Right lobe of liver (tissue), 6 donors: ENCODE measurements around the gene CNOT6. TPM values are rescaled to one million over a fixed set of nuclear protein-coding genes. Genes with fewer than 3 reads are reported as not detected.
A peak's percentile ranks its signal among the peaks of the same experiment; 100 is the strongest.

Experiments used
- ATAC-seq, 4 donors: fragments of 200-7000 bp; cut with Tn5 transposase; one replicate each; pipeline ENCODE4 v1.9.1; 2020; ENCODE audit warnings: mild to moderate bottlenecking in 4 of 4, moderate library complexity in 4 of 4
- DNase-seq, 3 donors: peaks; one replicate each; pipeline ENCODE4 v3.0.0-alpha.2; 2020
- H3K27ac ChIP-seq, 3 donors: fragments of 200-600 bp; one replicate each; pipeline ENCODE4 v1.8.0; 2022
- H3K27me3 ChIP-seq, 2 donors: fragments of 200-600 bp; one replicate each; pipeline ENCODE4 v1.8.0; 2022
- H3K36me3 ChIP-seq, 4 donors: fragments of 200-600 bp; sonication (generic) in 1 of 4; one replicate each; pipeline versions ENCODE4 v1.5.1 to v1.8.0; 2017 to 2022; ENCODE audit warnings: control low read depth in 1 of 4
- H3K4me1 ChIP-seq, 4 donors: fragments of 200-600 bp; sonication (generic) in 1 of 4; one replicate each; pipeline versions ENCODE4 v1.5.1 to v1.8.0; 2017 to 2022; ENCODE audit warnings: control low read depth in 1 of 4
- H3K4me3 ChIP-seq, 3 donors: fragments of 200-600 bp; one replicate each; pipeline ENCODE4 v1.8.0; 2022
- H3K9me3 ChIP-seq, 4 donors: fragments of 200-600 bp; sonication (generic) in 1 of 4; one replicate each; pipeline versions ENCODE4 v1.5.1 to v1.8.0; 2017 to 2022; ENCODE audit warnings: control low read depth in 1 of 4
- CTCF ChIP-seq, 4 donors: fragments of 200-600 bp in 3 of 4; fragments of 450-650 bp in 1 of 4; IDR thresholded peaks; one replicate each; pipeline versions ENCODE4 v1.5.1 to v1.8.0; 2016 to 2022; ENCODE audit warnings: antibody characterized with exemption in 4 of 4, mild to moderate bottlenecking in 2 of 4
- POLR2A ChIP-seq: fragments of 450-650 bp; IDR thresholded peaks from one replicate; pipeline ENCODE4 v1.6.1; 2017; ENCODE audit warnings: antibody characterized with exemption, mild to moderate bottlenecking
- WGBS: methylation state at CpG from one replicate; pipeline ENCODE4 v1.1.6; 2018; ENCODE audit warnings: low coverage, low lambda C conversion rate; ENCODE audit not compliant: insufficient coverage; ENCODE audit errors: missing lambda C conversion rate; 5-methylcytosine and 5-hydroxymethylcytosine counted together
- intact Hi-C, 2 donors: fragments of 100-400 bp; cut with DNase I; formaldehyde crosslinking; loops; one replicate each; pipeline versions ENCODE4 v1.11.2 to v1.14.1; 2022
- total RNA-seq, 6 experiments: library from RNA; depleted of rRNA in 2 of 6; stranded (reverse); fragments of >200 nt in 2 of 6; fragmentation: NEBNext Ultra II Directional in 3 of 6; extraction: Animal tissue kit (Norgen Biotek cat#: 25700) in 3 of 6; gene quantifications; one replicate each; pipeline versions ENCODE4 v1.1.0 to v1.2.4, GENCODE V29; 2016 to 2023
- donor health status: DM: no; HTN: yes; CAD: no.
- donor health status: DM: no; HTN: no; CAD: no.
- donor health status: DM: no; HTN: no; CAD: no.
- donor health status: DM: no; HTN: yes; CAD: no.
- donor health status: DM: no; HTN: yes; CAD: no.

Gene CNOT6
- total RNA-seq, 6 experiments from 2014 or later: 4.8 to 8.8 (median 5.3) TPM

GRCh38 chr5:180596115-180596667 lies 102.0 kb downstream of the CNOT6 start:
- no peak for TF ChIP-seq CTCF (IDR thresholded peaks at IDR 0.05)
- TF ChIP-seq POLR2A: no peak
- Histone ChIP-seq H3K36me3 (no peaks in the 10 kb centered on the region), H3K27ac (no peak overlapping the region), H3K27me3 (peaks cover 0 to 2% of the 10 kb centered on the region in 2 donors), H3K4me1 (peaks cover 0 to 10% (median 2%) of the 10 kb centered on the region in 4 donors), H3K4me3 (no peak overlapping the region), H3K9me3 (no peaks in the 10 kb centered on the region)
- DNase-seq: no peak
- ATAC-seq: peak in 1 of 4 donors; percentile 13
- intact Hi-C loops: no loop called here
- 82% methylated on average over 3 of the region's 12 CpGs for WGBS

GRCh38 chr5:180596668-180597231 lies 102.6 kb downstream of the CNOT6 start:
- WGBS: 54% methylated on average over 14 of the region's 24 CpGs
- no peak for TF ChIP-seq POLR2A
- no peak for TF ChIP-seq CTCF (IDR thresholded peaks at IDR 0.05)
- Histone ChIP-seq H3K4me3 (no peak overlapping the region), H3K9me3 (no peaks in the 10 kb centered on the region), H3K4me1 (peaks cover 0 to 5% (median 2%) of the 10 kb centered on the region in 4 donors), H3K27ac (no peak overlapping the region), H3K36me3 (no peaks in the 10 kb centered on the region), H3K27me3 (no peaks in the 10 kb centered on the region)
- intact Hi-C loops: no loop called here
- ATAC-seq (no peak), DNase-seq (no peak)

- Histone ChIP-seq H3K9me3 (no peaks in the 10 kb centered on the region), H3K27me3 (no peaks in the 10 kb centered on the region), H3K4me3 (no peak overlapping the region), H3K4me1 (peaks cover 0 to 5% (median 2%) of the 10 kb centered on the region in 4 donors), H3K36me3 (no peaks in the 10 kb centered on the region), H3K27ac (no peak overlapping the region)
- no CpG with 5 or more reads among the region's 9 CpGs for WGBS
- intact Hi-C loops: no loop called here
- no peak for ATAC-seq
- DNase-seq: no peak
- TF ChIP-seq POLR2A (no peak), CTCF (IDR thresholded peaks at IDR 0.05) (no peak)
Measured at GRCh38 chr5:180598316-180598701, 104.1 kb downstream of the CNOT6 start.

GRCh38 chr5:180598797-180599589 lies 104.8 kb downstream of the CNOT6 start:
- no peak for ATAC-seq
- H3K4me3 ChIP-seq: no peak overlapping the region
- TF ChIP-seq CTCF (IDR thresholded peaks at IDR 0.05): no peak
- TF ChIP-seq POLR2A: no peak
- no peak for DNase-seq
- H3K4me1 ChIP-seq: peaks cover 0 to 5% (median 2%) of the 10 kb centered on the region in 4 donors
- no peaks in the 10 kb centered on the region for H3K36me3 ChIP-seq
- H3K27me3 ChIP-seq: no peaks in the 10 kb centered on the region
- H3K27ac ChIP-seq: no peak overlapping the region
- intact Hi-C loops: no loop called here
- WGBS: 83% methylated on average over 1 of the region's 16 CpGs
- no peaks in the 10 kb centered on the region for H3K9me3 ChIP-seq
